Suprapubic skin (tissue), 4 donors: ENCODE data around the gene B3GALT2.

Experiments used
- EP300 ChIP-seq: sonication (generic); formaldehyde crosslinking; IDR thresholded peaks from one replicate; pipeline ENCODE4 v1.6.1; 2017; ENCODE audit warnings: antibody characterized with exemption
- POLR2A ChIP-seq, 2 donors: fragments of 450-650 bp; IDR thresholded peaks; one replicate each; pipeline ENCODE4 v1.6.1; 2017; ENCODE audit warnings: antibody characterized with exemption in 2 of 2, mild to moderate bottlenecking in 2 of 2, moderate library complexity in 2 of 2
- POLR2AphosphoS5 ChIP-seq, 3 donors: sonication (generic); formaldehyde crosslinking; IDR thresholded peaks; one replicate each; pipeline ENCODE4 v1.6.1; 2017; ENCODE audit warnings: antibody characterized with exemption in 3 of 3
- TF ChIP-seq, protein P1 (sequence below), 2 donors: fragments of 200-600 bp in 1 of 2; fragments of 450-650 bp in 1 of 2; sonication (generic) in 1 of 2; IDR thresholded peaks; one replicate each; pipeline ENCODE4 v1.5.1; 2016 to 2019; ENCODE audit warnings: antibody characterized with exemption in 2 of 2, mild to moderate bottlenecking in 1 of 2, moderate library complexity in 1 of 2

DNA sequence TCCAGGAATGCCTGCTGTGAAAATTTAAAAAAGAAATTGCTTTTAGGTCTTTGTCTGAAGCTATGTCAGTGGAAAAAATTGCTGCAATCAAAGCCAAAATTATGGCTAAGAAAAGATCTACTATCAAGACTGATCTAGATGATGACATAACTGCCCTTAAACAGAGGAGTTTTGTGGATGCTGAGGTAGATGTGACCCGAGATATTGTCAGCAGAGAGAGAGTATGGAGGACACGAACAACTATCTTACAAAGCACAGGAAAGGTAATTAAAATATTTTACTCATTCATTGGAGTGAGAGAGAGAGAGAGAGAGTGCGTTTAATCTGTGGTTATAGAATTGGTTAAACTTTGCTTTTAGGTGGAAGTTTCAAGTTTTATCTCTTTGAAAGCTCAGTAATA, 44.6 kb downstream of the B3GALT2 start:
- TF ChIP-seq POLR2AphosphoS5 (IDR thresholded peaks at IDR 0.05) (no peak), EP300 (no peak), POLR2A (IDR thresholded peaks at IDR 0.05) (no peak)
- TF ChIP-seq, protein P1, sequence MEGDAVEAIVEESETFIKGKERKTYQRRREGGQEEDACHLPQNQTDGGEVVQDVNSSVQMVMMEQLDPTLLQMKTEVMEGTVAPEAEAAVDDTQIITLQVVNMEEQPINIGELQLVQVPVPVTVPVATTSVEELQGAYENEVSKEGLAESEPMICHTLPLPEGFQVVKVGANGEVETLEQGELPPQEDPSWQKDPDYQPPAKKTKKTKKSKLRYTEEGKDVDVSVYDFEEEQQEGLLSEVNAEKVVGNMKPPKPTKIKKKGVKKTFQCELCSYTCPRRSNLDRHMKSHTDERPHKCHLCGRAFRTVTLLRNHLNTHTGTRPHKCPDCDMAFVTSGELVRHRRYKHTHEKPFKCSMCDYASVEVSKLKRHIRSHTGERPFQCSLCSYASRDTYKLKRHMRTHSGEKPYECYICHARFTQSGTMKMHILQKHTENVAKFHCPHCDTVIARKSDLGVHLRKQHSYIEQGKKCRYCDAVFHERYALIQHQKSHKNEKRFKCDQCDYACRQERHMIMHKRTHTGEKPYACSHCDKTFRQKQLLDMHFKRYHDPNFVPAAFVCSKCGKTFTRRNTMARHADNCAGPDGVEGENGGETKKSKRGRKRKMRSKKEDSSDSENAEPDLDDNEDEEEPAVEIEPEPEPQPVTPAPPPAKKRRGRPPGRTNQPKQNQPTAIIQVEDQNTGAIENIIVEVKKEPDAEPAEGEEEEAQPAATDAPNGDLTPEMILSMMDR (IDR thresholded peaks at IDR 0.05) = no peak
